NCI-H146 treated with DMSO at 0.1 percent for 48 hours (cell line): ENCODE data around the gene PAQR9.
"Not testable (repeated sequence)": the region's sequence is repeated elsewhere in the genome, so short reads cannot be mapped to it uniquely, and the experiment has no call there.

Source experiments
- DNase-seq: peaks from one replicate; lab custom pipeline; 2025; ENCODE audit not compliant: unreplicated experiment; lab: John Stamatoyannopoulos, UW

The PAQR9 gene

DNA sequence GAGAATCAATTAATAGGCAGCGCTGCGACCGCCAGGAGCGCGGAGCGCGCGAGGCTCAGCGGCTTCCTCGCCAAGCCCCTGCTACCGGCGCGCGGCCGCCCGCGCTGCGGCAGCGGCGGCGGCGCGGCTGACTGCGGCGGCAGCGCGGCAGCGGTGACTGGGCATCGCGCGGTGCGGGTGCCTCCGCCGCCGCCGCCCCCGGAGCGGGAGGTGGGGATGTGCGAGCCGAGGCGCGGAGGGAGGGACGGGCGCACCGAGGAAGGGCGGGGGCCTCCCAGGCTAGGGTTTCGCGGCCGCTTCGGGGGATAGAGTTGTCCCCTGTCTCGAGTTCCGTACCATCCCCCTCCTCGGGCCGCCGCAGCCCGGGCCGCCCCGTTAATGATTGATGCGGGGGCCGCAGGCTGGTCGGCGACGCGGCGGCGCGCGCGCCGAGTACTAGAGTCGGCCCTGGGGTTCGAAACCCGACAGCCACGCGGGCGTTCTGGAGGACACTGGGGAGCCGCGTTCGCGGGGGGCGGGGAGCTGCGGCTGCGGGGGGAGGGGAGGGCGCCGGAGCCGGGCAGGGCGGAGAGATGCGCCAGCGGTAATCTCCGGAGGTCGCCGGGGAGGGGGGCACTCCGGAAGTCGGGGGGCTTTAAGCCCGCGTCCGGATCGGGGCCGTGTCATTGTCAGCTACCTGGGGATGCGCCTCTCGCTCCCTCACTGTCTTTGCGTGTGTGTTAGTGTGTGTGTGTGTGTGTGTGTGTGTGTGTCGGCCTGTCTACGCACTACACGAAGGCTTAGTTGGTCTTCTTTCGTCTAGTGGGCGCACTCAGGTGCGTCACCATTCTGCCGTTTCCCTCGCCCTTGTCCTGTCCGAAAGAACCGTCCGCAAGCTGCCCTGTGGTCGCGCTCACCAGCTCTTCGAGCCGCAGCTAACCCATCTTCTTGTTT is at the start of gene PAQR9:
Gene PAQR9 (minus strand): TSS at position 159 of the 933 bp plus-strand sequence. CDS start 338 bp downstream, outside the sequence.
- DNase-seq: peak; percentile 46

DNA sequence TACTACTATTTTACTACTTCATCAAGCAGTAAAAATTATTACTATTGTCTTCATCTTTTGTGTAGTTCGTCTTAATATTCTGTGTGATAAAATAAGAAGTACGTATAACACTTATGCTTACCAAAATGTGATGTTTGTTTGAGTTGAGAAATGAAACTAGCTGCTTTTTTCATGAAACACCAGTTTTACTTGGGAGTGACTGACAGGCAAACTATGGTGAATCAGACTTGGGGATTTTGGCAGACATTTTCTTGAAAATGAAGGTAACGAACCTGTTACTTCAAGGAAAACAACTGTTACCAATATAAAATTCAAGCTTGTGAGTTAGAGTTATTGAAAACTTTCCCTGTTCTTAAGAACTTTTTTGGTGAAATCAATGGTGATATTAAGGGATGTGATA is 48.2 kb upstream of the PAQR9 start:
- DNase-seq: no peak

DNA sequence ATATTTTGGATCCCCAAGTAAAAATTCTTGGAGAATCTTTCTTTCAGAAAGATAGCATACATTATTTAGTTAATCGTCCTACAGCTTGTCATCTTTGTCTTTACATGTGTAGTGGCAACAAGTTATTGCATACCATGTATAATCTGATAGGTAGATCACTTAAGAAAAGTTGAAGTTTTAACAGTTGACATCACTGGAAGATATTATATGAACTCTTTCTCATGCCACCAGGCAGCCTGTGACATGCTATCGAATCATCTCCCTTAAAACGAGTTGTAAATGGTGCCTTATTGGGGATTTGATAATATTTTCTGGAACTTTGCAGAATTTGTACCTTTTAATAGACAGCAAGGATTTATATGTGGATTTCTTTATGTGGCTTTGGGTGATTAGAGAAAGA is 46.5 kb upstream of the PAQR9 start:
- DNase-seq: no peak

DNA sequence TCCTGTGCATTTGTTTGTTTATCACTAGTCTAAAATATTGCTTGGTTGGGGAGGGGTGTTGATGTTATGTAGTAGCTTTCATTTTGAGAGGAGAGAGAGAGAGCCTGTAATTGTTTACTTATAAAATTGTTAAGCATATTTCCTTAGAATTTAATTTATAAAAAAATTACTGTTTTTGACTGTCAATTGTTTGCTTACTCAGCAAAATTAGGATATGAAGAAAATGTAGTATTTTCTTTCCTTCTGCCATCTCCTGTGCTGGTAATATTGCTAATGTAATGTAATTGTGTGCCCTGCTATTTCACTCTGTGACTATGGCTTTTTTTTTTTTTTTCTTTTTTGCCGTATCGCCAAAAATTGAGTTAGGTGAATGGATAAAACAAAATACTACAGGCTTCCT is 41.3 kb upstream of the PAQR9 start:
- DNase-seq: no peak

- DNase-seq: no peak
These were observed 39.3 kb upstream of the PAQR9 start for GRCh38 chr3:143002727-143003126.

- peak; percentile 63 for DNase-seq
These were observed 38.7 kb upstream of the PAQR9 start for GRCh38 chr3:143002083-143002712.

GRCh38 chr3:143001369-143002082 is 38.1 kb upstream of the PAQR9 start, which contains the start of gene U2SURP:
Gene U2SURP (plus strand): TSS chr3:143001570. CDS start chr3:143001629, 59 bp downstream.
- peak; percentile 99 for DNase-seq

DNA sequence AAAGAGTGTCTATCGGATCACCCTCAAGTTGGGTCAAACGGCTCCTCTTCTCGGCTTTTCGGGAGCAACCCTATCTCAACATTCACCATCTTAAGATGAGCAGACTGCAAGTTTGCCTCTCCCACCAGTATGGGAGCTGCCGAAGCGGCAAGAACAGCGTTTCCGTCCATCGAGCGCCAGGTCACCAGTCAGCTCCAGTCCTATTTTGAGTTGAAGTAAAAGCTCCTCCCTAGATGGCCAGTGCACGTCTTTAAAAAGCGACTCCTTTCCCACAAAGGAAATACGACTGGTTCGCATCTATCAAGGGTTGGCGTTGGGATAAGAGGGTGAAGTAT is 37.5 kb upstream of the PAQR9 start:
- DNase-seq: no peak

GRCh38 chr3:143000528-143000927 is 37.1 kb upstream of the PAQR9 start:
- DNase-seq: peak; percentile 47

GRCh38 chr3:142999881-143000280 is 36.4 kb upstream of the PAQR9 start:
- no peak for DNase-seq

- DNase-seq: no peak
These were observed 35.0 kb upstream of the PAQR9 start for GRCh38 chr3:142998439-142998838.

GRCh38 chr3:142997330-142997729 is 33.9 kb upstream of the PAQR9 start:
- peak; percentile 32 for DNase-seq

DNA sequence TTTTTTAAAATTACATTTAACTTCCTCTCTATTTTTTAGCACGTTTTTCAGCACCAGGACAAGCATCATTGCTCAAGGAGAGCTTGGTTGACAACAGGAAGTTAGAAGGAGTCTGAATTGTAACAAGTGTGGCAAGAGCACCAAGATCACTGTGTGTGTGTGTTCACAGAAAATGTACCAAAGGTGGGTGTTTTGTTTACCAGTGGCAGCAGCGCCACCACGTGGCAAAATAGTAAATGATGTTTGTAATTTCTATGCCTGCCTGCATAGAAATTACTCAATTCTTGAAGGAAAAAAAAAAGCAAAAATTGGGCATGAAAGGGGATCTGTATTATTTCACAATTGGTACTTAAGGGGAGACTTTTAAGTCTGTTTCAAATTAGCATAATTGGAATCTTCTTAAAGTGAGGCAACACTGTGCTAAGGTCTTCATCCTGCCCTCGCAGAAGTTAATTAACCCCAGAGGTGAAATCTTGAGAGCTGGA is 30.5 kb upstream of the PAQR9 start:
- DNase-seq: peak; percentile 61

DNA sequence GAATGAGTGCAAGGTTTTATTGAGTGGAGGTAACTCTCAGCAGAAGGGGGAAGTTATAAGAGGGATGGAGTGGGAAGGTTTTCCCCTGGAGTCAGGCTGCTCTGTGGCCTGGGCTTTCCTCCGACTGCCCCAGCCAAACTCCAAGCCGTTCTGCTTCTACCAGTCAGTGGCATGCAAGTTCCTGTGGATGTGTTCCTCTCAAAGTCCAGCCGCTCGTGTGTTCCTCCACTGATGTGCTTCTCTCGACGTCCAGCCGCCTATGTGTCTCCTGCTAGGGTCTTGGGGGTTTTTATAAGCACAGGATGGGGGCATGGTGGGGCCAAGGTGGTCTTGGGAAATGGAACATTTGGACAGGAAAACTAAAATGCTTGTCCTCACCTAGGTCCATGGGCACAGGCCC is 28.8 kb upstream of the PAQR9 start:
- DNase-seq: no peak

DNA sequence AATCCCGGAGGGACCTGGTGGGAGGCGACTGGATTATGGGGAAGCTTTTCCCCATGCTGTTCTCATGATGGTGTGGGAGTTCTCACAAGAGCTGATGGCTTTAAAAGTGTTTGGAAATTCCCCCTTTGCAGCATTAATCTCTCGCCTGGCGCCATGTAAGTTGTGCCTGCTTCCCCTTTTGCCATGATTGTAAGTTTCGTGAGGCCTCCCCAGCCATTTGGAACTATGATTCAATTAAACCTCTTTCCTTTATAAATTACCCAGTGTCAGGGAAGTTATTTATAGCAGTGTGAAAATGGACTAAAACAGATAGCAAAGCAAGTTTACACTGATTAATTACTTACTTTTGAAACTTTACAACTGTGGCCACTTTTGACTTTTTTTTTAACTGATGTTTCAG is 27.2 kb upstream of the PAQR9 start:
- DNase-seq: no peak

DNA sequence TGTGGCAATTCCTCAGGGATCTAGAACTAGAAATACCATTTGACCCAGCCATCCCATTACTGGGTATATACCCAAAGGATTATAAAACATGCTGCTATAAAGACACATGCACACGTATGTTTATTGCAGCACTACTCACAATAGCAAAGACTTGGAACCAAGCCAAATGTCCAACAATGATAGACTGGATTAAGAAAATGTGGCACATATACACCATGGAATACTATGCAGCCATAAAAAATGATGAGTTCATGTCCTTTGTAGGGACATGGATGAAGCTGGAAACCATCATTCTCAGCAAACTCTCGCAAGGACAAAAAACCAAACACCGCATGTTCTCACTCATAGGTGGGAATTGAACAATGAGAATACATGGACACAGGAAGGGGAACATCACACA is 25.4 kb upstream of the PAQR9 start:
- not testable (repeated sequence) for DNase-seq

DNA sequence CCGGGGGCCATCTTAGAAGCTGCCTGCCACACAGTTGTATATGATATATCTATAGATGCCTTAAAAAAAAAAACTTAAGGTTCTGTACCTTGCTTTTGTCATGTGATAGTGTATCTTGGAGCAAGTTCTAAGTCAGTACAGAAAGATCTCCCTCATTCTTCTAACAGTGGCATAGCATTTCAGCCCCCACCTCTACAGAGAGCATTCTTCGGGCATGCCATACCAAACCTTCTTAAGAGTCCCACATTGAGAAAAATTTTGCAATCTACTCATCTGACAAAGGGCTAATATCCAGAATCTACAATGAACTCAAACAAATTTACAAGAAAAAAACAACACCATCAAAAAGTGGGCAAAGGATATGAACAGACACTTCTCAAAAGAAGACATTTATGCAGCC is 24.7 kb upstream of the PAQR9 start:
- DNase-seq: not testable (repeated sequence)

DNA sequence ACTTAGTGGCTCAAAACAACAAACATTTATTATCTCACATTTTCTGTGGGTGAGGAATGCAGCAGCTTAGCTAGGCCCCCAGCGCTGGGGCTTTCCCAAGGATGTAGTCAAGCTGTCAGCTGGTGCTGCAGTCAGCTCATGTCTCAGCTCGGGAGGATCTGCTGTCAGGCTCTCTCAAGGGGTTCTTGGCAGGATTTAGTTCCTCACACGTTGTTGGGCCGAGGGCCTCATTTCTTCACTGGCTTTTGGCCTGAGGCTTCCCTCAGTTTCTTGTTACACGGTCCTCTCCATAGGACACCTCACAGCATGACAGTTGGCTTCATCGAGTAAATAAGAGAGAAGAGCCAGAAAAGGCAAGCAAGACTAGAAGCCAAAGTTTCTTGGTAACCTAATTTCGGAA is 24.2 kb upstream of the PAQR9 start:
- no peak for DNase-seq

- DNase-seq: peak; percentile 67
These were observed 23.7 kb upstream of the PAQR9 start for GRCh38 chr3:142987080-142987700.

- no peak for DNase-seq
These were observed 20.8 kb upstream of the PAQR9 start for GRCh38 chr3:142984255-142984654.

DNA sequence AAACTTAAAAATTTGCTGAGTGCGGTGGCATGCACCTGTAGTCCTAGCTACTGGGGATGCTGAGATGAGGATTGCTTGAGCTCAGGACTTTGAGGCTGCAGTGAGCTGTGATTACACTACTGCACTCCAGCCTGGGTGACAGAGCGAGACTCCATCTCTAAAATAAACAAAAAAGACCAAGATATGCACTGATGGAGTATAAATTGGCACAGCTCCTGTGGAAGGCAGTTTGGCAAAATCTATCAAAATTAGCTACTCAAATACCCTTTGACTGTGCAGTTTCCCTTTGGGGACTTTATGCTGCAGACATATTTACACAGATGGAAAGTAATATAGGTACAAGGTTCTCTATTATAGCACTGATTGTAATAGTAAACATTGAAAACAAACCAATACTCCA is 19.8 kb upstream of the PAQR9 start:
- no peak for DNase-seq
